DND-41 (cell line): Measurements from ENCODE around the gene RNF39.
"Not testable (repeated sequence)": the region's sequence is repeated elsewhere in the genome, so short reads cannot be mapped to it uniquely, and the experiment has no call there.

ENCODE experiments used
- ATAC-seq: fragments of 200-7000 bp; cut with Tn5 transposase; 3 replicates; pipeline ENCODE4 v1.9.1; 2021; ENCODE audit warnings: low read depth; ENCODE audit not compliant: insufficient read depth
- DNase-seq: peaks from one replicate; pipeline ENCODE4 v3.0.0-alpha.2; 2020
- H2AFZ ChIP-seq: 2 replicates; pipeline ENCODE4 v1.6.0; 2012; ENCODE audit warnings: low read depth, low read length
- H3K27ac ChIP-seq: 2 replicates; pipeline ENCODE4 v1.5.1; 2012; ENCODE audit warnings: low read length, inconsistent platforms
- H3K27me3 ChIP-seq: fragments of 200-600 bp; sonication (generic); 2 replicates; pipeline ENCODE4 v1.6.0; 2012; ENCODE audit warnings: low read length, mild to moderate bottlenecking, inconsistent platforms; ENCODE audit not compliant: insufficient read depth, poor library complexity
- H3K36me3 ChIP-seq: 2 replicates; pipeline ENCODE4 v1.5.1; 2012; ENCODE audit warnings: low read length, inconsistent platforms; ENCODE audit not compliant: insufficient read depth
- H3K4me1 ChIP-seq: 2 replicates; pipeline ENCODE4 v1.5.1; 2012; ENCODE audit warnings: mild to moderate bottlenecking, low read length; ENCODE audit not compliant: insufficient read depth
- H3K4me2 ChIP-seq: 2 replicates; pipeline ENCODE4 v1.6.0; 2012; ENCODE audit warnings: mild to moderate bottlenecking, moderate library complexity, low read length, inconsistent platforms; ENCODE audit not compliant: insufficient read depth
- H3K4me3 ChIP-seq, 2 experiments: fragments of 200-600 bp in 1 of 2; shearing (Covaris generic) in 1 of 2; 2 replicates each; pipeline ENCODE4 v1.5.1; 2012 to 2016; ENCODE audit warnings: inconsistent platforms in 2 of 2, low read length in 2 of 2, mild to moderate bottlenecking in 2 of 2, low read depth in 1 of 2, moderate library complexity in 1 of 2
- H3K79me2 ChIP-seq: 2 replicates; pipeline ENCODE4 v1.6.0; 2012; ENCODE audit warnings: low read length, inconsistent platforms; ENCODE audit not compliant: insufficient read depth
- H3K9ac ChIP-seq: 2 replicates; pipeline ENCODE4 v1.6.0; 2012; ENCODE audit warnings: low read depth, mild to moderate bottlenecking, inconsistent platforms, low read length, moderate library complexity
- H3K9me3 ChIP-seq: 2 replicates; pipeline ENCODE4 v1.5.1; 2012; ENCODE audit warnings: low read length, moderate library complexity, mild to moderate bottlenecking, inconsistent platforms; ENCODE audit not compliant: insufficient read depth, severe bottlenecking
- H4K20me1 ChIP-seq: 2 replicates; pipeline ENCODE4 v1.6.0; 2012; ENCODE audit warnings: low read length; ENCODE audit not compliant: insufficient read depth
- CTCF ChIP-seq: IDR thresholded peaks from 2 replicates; pipeline ENCODE4 v1.5.1; 2012; ENCODE audit warnings: borderline replicate concordance, low read length, moderate library complexity, mild to moderate bottlenecking; ENCODE audit not compliant: poor library complexity, severe bottlenecking; ENCODE audit errors: extremely low read depth
- EZH2 ChIP-seq: IDR thresholded peaks from 3 replicates; pipeline ENCODE4 v1.6.1; 2012; ENCODE audit warnings: borderline replicate concordance, low read depth, mild to moderate bottlenecking, moderate library complexity, low read length, inconsistent platforms; ENCODE audit not compliant: severe bottlenecking

RNF39 gene

GRCh38 chr6:30037182-30037788 lies 38.3 kb downstream of the RNF39 start:
- TF ChIP-seq EZH2 = no peak
- peak; percentile 65 for TF ChIP-seq CTCF
- Histone ChIP-seq H3K79me2 (no peaks in the 10 kb centered on the region), H3K27ac (no peak overlapping the region), H3K9ac (no peak overlapping the region), H3K4me3 (no peak overlapping the region), H3K36me3 (no peaks in the 10 kb centered on the region; the same call in 1 of the 2 replicates), H2AFZ (no peak overlapping the region), H3K9me3 (no peaks in the 10 kb centered on the region), H3K4me2 (no peak overlapping the region), H3K4me1 (no peaks in the 10 kb centered on the region), H4K20me1 (no peaks in the 10 kb centered on the region), H3K27me3 (no peaks in the 10 kb centered on the region)
- peak; percentile 70 for ATAC-seq
- no peak for DNase-seq

- no peaks in the 10 kb centered on the region for H3K4me1 ChIP-seq
- H3K27ac ChIP-seq = no peak overlapping the region
- H3K36me3 ChIP-seq = no peaks in the 10 kb centered on the region
- no peaks in the 10 kb centered on the region for H3K27me3 ChIP-seq
- no peaks in the 10 kb centered on the region for H4K20me1 ChIP-seq
- H3K4me3 ChIP-seq = no peak overlapping the region
- TF ChIP-seq CTCF (no peak), EZH2 (no peak)
- ATAC-seq = no peak
- H2AFZ ChIP-seq = no peak overlapping the region
- DNase-seq = no peak
- H3K4me2 ChIP-seq = no peak overlapping the region
- no peak overlapping the region for H3K9ac ChIP-seq
- no peaks in the 10 kb centered on the region for H3K9me3 ChIP-seq
- no peaks in the 10 kb centered on the region for H3K79me2 ChIP-seq
These were observed 39.8 kb downstream of the RNF39 start for GRCh38 chr6:30035784-30036183.

DNA sequence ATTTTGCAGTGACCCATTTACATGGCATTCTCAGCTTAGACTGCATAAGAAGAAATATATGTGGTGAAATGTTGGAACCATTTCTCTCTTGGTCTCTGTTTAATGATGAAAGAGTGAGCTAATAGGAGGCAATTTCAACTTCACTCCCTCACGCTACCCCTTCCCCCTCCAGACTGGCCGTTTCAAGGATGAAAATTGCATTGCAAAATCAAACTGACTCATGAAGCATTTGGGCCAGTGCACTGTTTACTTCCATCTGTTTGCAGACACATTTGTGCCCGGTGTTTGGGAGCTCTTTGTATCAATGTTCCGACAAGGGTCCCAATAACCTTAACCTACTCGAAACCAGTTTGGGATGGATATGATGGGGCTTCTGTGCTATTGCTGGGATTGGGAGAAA lies 42.1 kb downstream of the RNF39 start:
- H3K36me3 ChIP-seq, H2AFZ ChIP-seq, H3K4me1 ChIP-seq, H3K79me2 ChIP-seq, DNase-seq, H4K20me1 ChIP-seq, ATAC-seq, H3K9me3 ChIP-seq, H3K27me3 ChIP-seq, H3K4me2 ChIP-seq, H3K27ac ChIP-seq, H3K9ac ChIP-seq, H3K4me3 ChIP-seq: not testable (repeated sequence)

DNA sequence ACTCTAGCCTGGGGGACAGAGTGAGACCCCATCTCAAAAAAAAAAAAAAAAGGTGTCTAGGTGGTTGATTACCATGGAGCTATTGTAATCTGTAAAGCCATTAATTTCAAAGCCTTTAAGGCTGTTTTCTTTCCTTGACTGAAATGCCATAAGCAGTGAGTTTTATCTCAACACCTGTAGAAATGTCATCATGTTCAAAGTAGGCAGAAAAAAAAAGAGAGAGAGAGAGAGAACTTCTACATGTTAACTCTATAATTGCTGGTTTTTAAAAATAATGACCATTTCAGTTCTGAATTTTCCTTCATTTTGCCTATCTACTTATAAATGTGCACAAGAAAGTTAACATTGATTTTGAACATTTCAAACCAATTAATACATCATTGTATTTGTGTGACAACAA lies 44.2 kb downstream of the RNF39 start:
- Histone ChIP-seq H3K79me2 (no peaks in the 10 kb centered on the region), H3K9ac (no peak overlapping the region), H2AFZ (no peak overlapping the region), H3K36me3 (no peaks in the 10 kb centered on the region), H4K20me1 (no peaks in the 10 kb centered on the region), H3K27me3 (no peaks in the 10 kb centered on the region), H3K9me3 (no peaks in the 10 kb centered on the region), H3K27ac (no peak overlapping the region), H3K4me2 (no peak overlapping the region), H3K4me3 (no peak overlapping the region), H3K4me1 (no peaks in the 10 kb centered on the region)
- TF ChIP-seq CTCF = no peak
- ATAC-seq (no peak), DNase-seq (no peak)
